HepG2 (cell line): Measurements from ENCODE around the gene PPIP5K2. TPM values are rescaled to one million over a fixed set of nuclear protein-coding genes. Genes with fewer than 3 reads are reported as not detected.
A peak's percentile ranks its signal among the peaks of the same experiment; 100 is the strongest.

Experiments used
- ATAC-seq: fragments of 200-7000 bp; cut with Tn5 transposase; 3 replicates; pipeline ENCODE4 v1.9.1; 2020; ENCODE audit warnings: mild to moderate bottlenecking, moderate library complexity
- BruUV-seq: library from RNA; stranded (reverse); fragments of 400-500 nt; replicated peaks from 2 replicates; lab custom pipeline; 2021; lab: Mats Ljungman, UMichigan
- CTCF ChIA-PET: fragments of 300-600 bp; formaldehyde crosslinking; extraction: SDS; loops from one replicate; lab custom pipeline; 2021; ENCODE audit warnings: low total read pairs, inconsistent platforms, low intra/inter-chr PET ratio; lab: Yijun Ruan, JAX
- POLR2A ChIA-PET: fragments of 350-600 bp; sonication (Branson Sonifier 250); formaldehyde crosslinking; loops from one replicate; lab custom pipeline; 2020; ENCODE audit warnings: antibody characterized with exemption, inconsistent platforms; lab: Yijun Ruan, JAX
- DNase-seq: peaks from one replicate; pipeline ENCODE4 v3.0.0-alpha.2; 2015; ENCODE audit warnings: low spot score
- FAIRE-seq: peaks from 3 replicates; lab custom pipeline; 2011; peaks lifted over from hg19 to GRCh38; lab: Jason Lieb, UNC
- H2AFZ ChIP-seq: one replicate; pipeline ENCODE4 v1.6.1; 2011; ENCODE audit warnings: low read length, inconsistent platforms
- H3K27ac ChIP-seq: fragments of 300-600 bp; 3 replicates; pipeline ENCODE4 v1.8.0; 2011; ENCODE audit warnings: mixed run types, mild to moderate bottlenecking, mixed read lengths, low read length, inconsistent platforms; ENCODE audit not compliant: insufficient read depth; ENCODE audit errors: extremely low read length
- H3K27me3 ChIP-seq, 2 experiments: fragments of 200-600 bp in 1 of 2; 2 replicates in 1 of 2; 3 replicates in 1 of 2; pipeline versions ENCODE4 v1.6.0 to v1.8.0; 2011; ENCODE audit warnings: low read length in 2 of 2, mild to moderate bottlenecking in 2 of 2, moderate library complexity in 2 of 2, inconsistent platforms in 1 of 2; ENCODE audit not compliant: insufficient read depth in 2 of 2, control insufficient read depth in 1 of 2
- H3K36me3 ChIP-seq, 2 experiments: fragments of 200-600 bp in 1 of 2; replicated peaks in 1 of 2; 2 replicates in 1 of 2; 3 replicates in 1 of 2; pipeline versions ENCODE4 v1.5.1 to v1.8.0; 2011; ENCODE audit warnings: low read length in 2 of 2, inconsistent platforms in 1 of 2; ENCODE audit not compliant: insufficient read depth in 2 of 2, control insufficient read depth in 1 of 2
- H3K4me1 ChIP-seq: 2 replicates; pipeline ENCODE4 v1.5.1; 2012; ENCODE audit warnings: low read length, inconsistent platforms; ENCODE audit not compliant: insufficient read depth
- H3K4me2 ChIP-seq: 2 replicates; pipeline ENCODE4 v1.6.0; 2011; ENCODE audit warnings: low read depth, low read length, inconsistent platforms
- H3K4me3 ChIP-seq, 3 experiments: fragments of 200-600 bp in 1 of 3; sonication (generic), shearing (Covaris generic) in 1 of 3; replicated peaks in 1 of 3; 2 replicates each; pipeline ENCODE4 v1.5.1; 2011 to 2016; ENCODE audit warnings: low read length in 3 of 3, inconsistent platforms in 2 of 3, low read depth in 2 of 3, mild to moderate bottlenecking in 2 of 3, control low read depth in 1 of 3, mixed read lengths in 1 of 3; ENCODE audit not compliant: insufficient read depth in 1 of 3
- H3K79me2 ChIP-seq: one replicate; pipeline ENCODE4 v1.6.1; 2011; ENCODE audit warnings: low read length, inconsistent platforms; ENCODE audit not compliant: insufficient read depth
- H3K9ac ChIP-seq: 2 replicates; pipeline ENCODE4 v1.6.0; 2011; ENCODE audit warnings: mild to moderate bottlenecking, low read depth, low read length, inconsistent platforms; ENCODE audit not compliant: insufficient read depth
- H3K9me3 ChIP-seq: 2 replicates; pipeline ENCODE4 v1.5.1; 2012; ENCODE audit warnings: mild to moderate bottlenecking, low read length
- H4K20me1 ChIP-seq: 2 replicates; pipeline ENCODE4 v1.6.0; 2011; ENCODE audit warnings: inconsistent platforms, mild to moderate bottlenecking, low read length, moderate library complexity; ENCODE audit not compliant: insufficient read depth
- ATAD3A ChIP-seq: sonication (generic); formaldehyde crosslinking; IDR thresholded peaks from 2 replicates; pipeline ENCODE4 v1.4.0; 2020; ENCODE audit warnings: missing genetic modification reagents
- CEBPG ChIP-seq: IDR thresholded peaks from 2 replicates; pipeline ENCODE4 v1.6.1; 2016
- HNF4G ChIP-seq, 2 experiments: sonication (generic) in 1 of 2; formaldehyde crosslinking in 1 of 2; IDR thresholded peaks; 2 replicates each; pipeline versions ENCODE4 v1.4.0 to v1.6.1; 2011 to 2020; ENCODE audit warnings: borderline replicate concordance in 2 of 2, low read depth in 2 of 2, mild to moderate bottlenecking in 2 of 2, low read length in 1 of 2, missing genetic modification reagents in 1 of 2, moderate library complexity in 1 of 2
- MYNN ChIP-seq: sonication (generic); formaldehyde crosslinking; IDR thresholded peaks from 2 replicates; pipeline ENCODE4 v1.4.0; 2020; ENCODE audit warnings: mild to moderate bottlenecking, low read depth, missing genetic modification reagents
- NR2F1 ChIP-seq, 2 experiments: fragments of 450-650 bp in 1 of 2; formaldehyde crosslinking in 1 of 2; IDR thresholded peaks; 2 replicates each; pipeline versions ENCODE4 v1.5.0 to v1.6.1; 2016 to 2020; ENCODE audit warnings: mild to moderate bottlenecking in 1 of 2, missing compliant biosample characterization in 1 of 2, missing genetic modification reagents in 1 of 2, moderate library complexity in 1 of 2
- RFX3 ChIP-seq: IDR thresholded peaks from 2 replicates; pipeline ENCODE4 v1.6.1; 2016; ENCODE audit warnings: missing biosample characterization, missing genetic modification reagents
- SOX13 ChIP-seq, 3 experiments: fragments of 450-650 bp in 1 of 3; sonication (generic) in 1 of 3; formaldehyde crosslinking in 1 of 3; IDR thresholded peaks in 2 of 3; conservative IDR thresholded peaks in 1 of 3; 2 replicates each; pipeline versions ENCODE4 v1.5.0 to v1.6.1; 2016 to 2020; ENCODE audit warnings: antibody characterized with exemption in 1 of 3, mild to moderate bottlenecking in 1 of 3, missing compliant biosample characterization in 1 of 3, missing genetic modification reagents in 1 of 3, moderate library complexity in 1 of 3
- ZNF296 ChIP-seq: sonication (generic); formaldehyde crosslinking; conservative IDR thresholded peaks from 2 replicates; pipeline ENCODE4 v1.5.0; 2020; ENCODE audit warnings: mild to moderate bottlenecking, missing genetic modification reagents
- WGBS: methylation state at CpG from one replicate; pipeline ENCODE4 v1.1.6; 2017; ENCODE audit warnings: low lambda C conversion rate; 5-methylcytosine and 5-hydroxymethylcytosine counted together
- in situ Hi-C: cut with HindIII; loops from 2 replicates; pipeline ENCODE4 v1.10.0; 2017; ENCODE audit warnings: low pct_unique_long_range_greater_than_20kb; ENCODE audit not compliant: extremely low pct_ligation_motif_present
- intact Hi-C: fragments of 100-400 bp; cut with micrococcal nuclease; formaldehyde crosslinking; loops from one replicate; pipeline ENCODE4 v1.10.0; 2022; ENCODE audit not compliant: unreplicated experiment
- polyA plus RNA-seq, 8 experiments: library from polyadenylated mRNA; depleted of rRNA in 3 of 8; stranded (reverse) in 7 of 8; unstranded in 1 of 8; fragments of >200 nt; fragmentation: Illumina TruSeq in 4 of 8; extraction: Trizol in 4 of 8; gene quantifications; 2 replicates each; pipeline versions ENCODE4 v1.2.1 to v1.2.3, GENCODE V29; 2011 to 2016; ENCODE audit warnings: low read depth in 4 of 8, missing spikeins in 1 of 8, mixed read lengths in 1 of 8; ENCODE audit not compliant: insufficient read depth in 1 of 8
- total RNA-seq, 5 experiments: library from RNA; depleted of rRNA; stranded (reverse); fragments of >200 nt; fragmentation: Illumina TruSeq; extraction: Trizol; gene quantifications; 2 replicates each; pipeline ENCODE4 v1.2.3, GENCODE V29; 2016; ENCODE audit warnings: low read depth in 1 of 5
- TF ChIP-seq, protein P1 (sequence below): sonication (generic); formaldehyde crosslinking; IDR thresholded peaks from 2 replicates; pipeline ENCODE4 v1.9.0; 2021; ENCODE audit warnings: missing genetic modification reagents, borderline replicate concordance
- TF ChIP-seq, protein P2 (sequence below): IDR thresholded peaks from 2 replicates; pipeline ENCODE4 v1.6.1; 2016; ENCODE audit warnings: low read depth, control low read depth

The PPIP5K2 gene
- total and polyA plus RNA-seq, 2 of the 13 experiments (the other 11 are each of a cell fraction or from before 2014, with no cell fraction given), result 19.7 to 45.6 TPM

DNA sequence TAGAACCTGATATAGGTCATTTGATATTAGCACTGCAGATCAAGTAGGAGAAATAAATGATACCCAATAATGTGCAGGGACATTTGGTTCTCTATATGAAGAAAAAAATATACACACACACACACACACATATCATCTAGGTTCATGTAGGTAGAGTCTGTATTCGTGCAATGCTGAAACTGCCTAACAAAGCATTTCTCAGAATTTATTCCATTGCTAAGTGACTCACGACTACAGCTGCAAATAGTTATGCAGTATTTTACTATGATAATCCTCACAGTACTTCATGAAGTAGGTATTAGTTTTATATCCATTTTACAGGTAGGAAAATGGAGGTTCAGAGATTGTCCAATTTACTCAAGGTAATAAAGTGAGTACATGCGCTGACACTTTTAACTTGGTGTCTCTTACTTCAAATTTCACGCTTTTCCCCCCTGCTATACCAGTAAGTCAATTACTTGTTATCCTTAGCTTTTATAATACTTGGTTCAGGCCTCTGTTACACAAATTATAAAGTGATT lies 2.6 kb upstream of the PPIP5K2 start:
- no peaks in the 10 kb centered on the region for H3K36me3 ChIP-seq
- H3K4me1 ChIP-seq, result peaks cover 30% of the 10 kb centered on the region
- H4K20me1 ChIP-seq, result no peaks in the 10 kb centered on the region
- in situ Hi-C loops, result no loop called here
- H3K4me3 ChIP-seq, result peak overlapping the region in 1 of 3 experiments; percentile 91; a peak in 1 of 6 replicates
- no peak for ATAC-seq
- H3K27ac ChIP-seq, result no peak overlapping the region
- ChIA-PET CTCF (no interaction called here), POLR2A (no interaction called here)
- no peak for TF ChIP-seq ATAD3A (CRISPR knock-in tag)
- no peak for TF ChIP-seq MYNN (CRISPR knock-in tag)
- TF ChIP-seq RFX3 (CRISPR knock-in tag), result no peak
- TF ChIP-seq CEBPG (CRISPR knock-in tag), result no peak
- no peak for TF ChIP-seq ZNF296
- no peaks in the 10 kb centered on the region; a peak in 1 of 5 replicates for H3K27me3 ChIP-seq
- WGBS, result 98% methylated on average over 4 of the region's 4 CpGs
- H3K4me2 ChIP-seq, result no peak overlapping the region
- DNase-seq, result no peak
- H3K9me3 ChIP-seq, result no peaks in the 10 kb centered on the region
- no peak overlapping the region for H3K9ac ChIP-seq
- H2AFZ ChIP-seq, result no peak overlapping the region
- intact Hi-C loops, result loop anchor here (10.0 kb wide), 1 partner anchor 363 kb away; the partner anchor contains the start of gene PAM
- peaks cover 52% of the 10 kb centered on the region for H3K79me2 ChIP-seq
- no TSS peak for BruUV-seq
- FAIRE-seq, result no peak

DNA sequence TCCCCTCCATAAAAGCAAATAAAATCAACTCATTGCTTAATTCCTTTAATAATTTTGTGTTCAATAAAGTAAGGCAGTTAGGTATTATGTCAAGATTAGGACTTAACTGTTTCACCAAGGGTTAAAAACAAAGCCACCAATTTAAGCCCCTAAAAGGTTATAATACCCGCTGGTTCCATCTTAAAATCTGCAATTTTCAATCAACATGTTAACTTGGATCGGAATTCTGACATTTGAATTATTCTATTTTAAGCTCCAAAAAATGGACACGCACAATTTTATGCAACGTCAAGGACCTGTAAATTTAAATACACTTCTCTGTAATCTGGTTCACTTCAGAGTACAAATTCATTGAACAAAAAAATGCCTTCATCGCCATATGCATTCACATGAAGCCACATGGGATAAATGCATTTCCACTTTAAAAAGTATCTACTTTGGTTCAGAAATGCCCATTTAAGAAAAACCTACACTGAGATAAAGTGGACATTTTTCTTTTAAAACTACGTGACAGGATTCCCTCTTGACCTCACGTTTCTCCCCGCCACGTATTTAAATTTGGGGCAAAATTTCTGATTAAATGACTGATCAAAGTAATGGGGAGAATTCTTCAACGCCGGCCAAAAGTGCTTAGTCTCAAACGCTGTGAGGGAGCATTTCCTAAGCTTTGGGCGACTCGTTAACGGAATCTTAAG lies 884 bp upstream of the PPIP5K2 start:
- ChIA-PET POLR2A (interaction anchor here (1.1 to 1.4 kb wide), 6 partner anchors 10 to 1019 kb away, joined by 4 to 15 read pairs (median 4); partner anchors contain the start of gene PAM), CTCF (no interaction called here)
- Histone ChIP-seq H3K4me2 (peak overlapping the region; percentile 69), H3K9ac (peak overlapping the region; percentile 90), H4K20me1 (no peaks in the 10 kb centered on the region), H3K4me1 (peaks cover 33% of the 10 kb centered on the region), H3K79me2 (peaks cover 60% of the 10 kb centered on the region), H3K27me3 (no peaks in the 10 kb centered on the region; a peak in 1 of 5 replicates), H3K27ac (peak overlapping the region; percentile 98), H2AFZ (peak overlapping the region; percentile 75), H3K4me3 (peak overlapping the region; percentile 76 to 94 (median 91)), H3K36me3 (no peaks in the 10 kb centered on the region), H3K9me3 (no peaks in the 10 kb centered on the region)
- peak; percentile 6 for DNase-seq
- BruUV-seq, result TSS peak; percentile 90
- FAIRE-seq, result peak; percentile 30
- no peak for ATAC-seq
- intact Hi-C loops (loop anchor here (10.0 kb wide), 1 partner anchor 364 kb away; the partner anchor contains the start of gene PAM), in situ Hi-C loops (no loop called here)
- WGBS, result 2% methylated on average over 15 of the region's 15 CpGs
- TF ChIP-seq HNF4G (IDR thresholded peaks at IDR 0.05; ENCODE audit: borderline replicate concordance, low read depth, low read length) (0 out of 2 replicates have a peak, but pooled peaks have one; percentile 4), HNF4G (CRISPR knock-in tag; IDR thresholded peaks at IDR 0.05; ENCODE audit: borderline replicate concordance, low read depth) (no peak), SOX13 (IDR thresholded peaks at IDR 0.05) (no peak), SOX13 (CRISPR knock-in tag; conservative IDR thresholded peaks at IDR 0.05 in 1 of 2, IDR thresholded peaks at IDR 0.05 in 1 of 2) (0 out of 4 replicates have a peak, but pooled peaks of 1 of the 2 experiments have one; percentile 67), NR2F1 (CRISPR knock-in tag; IDR thresholded peaks at IDR 0.05) (0 out of 4 replicates have a peak, but pooled peaks of 1 of the 2 experiments have one; percentile 24)
- TF ChIP-seq, protein P1, sequence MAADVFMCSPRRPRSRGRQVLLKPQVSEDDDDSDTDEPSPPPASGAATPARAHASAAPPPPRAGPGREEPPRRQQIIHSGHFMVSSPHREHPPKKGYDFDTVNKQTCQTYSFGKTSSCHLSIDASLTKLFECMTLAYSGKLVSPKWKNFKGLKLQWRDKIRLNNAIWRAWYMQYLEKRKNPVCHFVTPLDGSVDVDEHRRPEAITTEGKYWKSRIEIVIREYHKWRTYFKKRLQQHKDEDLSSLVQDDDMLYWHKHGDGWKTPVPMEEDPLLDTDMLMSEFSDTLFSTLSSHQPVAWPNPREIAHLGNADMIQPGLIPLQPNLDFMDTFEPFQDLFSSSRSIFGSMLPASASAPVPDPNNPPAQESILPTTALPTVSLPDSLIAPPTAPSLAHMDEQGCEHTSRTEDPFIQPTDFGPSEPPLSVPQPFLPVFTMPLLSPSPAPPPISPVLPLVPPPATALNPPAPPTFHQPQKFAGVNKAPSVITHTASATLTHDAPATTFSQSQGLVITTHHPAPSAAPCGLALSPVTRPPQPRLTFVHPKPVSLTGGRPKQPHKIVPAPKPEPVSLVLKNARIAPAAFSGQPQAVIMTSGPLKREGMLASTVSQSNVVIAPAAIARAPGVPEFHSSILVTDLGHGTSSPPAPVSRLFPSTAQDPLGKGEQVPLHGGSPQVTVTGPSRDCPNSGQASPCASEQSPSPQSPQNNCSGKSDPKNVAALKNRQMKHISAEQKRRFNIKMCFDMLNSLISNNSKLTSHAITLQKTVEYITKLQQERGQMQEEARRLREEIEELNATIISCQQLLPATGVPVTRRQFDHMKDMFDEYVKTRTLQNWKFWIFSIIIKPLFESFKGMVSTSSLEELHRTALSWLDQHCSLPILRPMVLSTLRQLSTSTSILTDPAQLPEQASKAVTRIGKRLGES (CRISPR knock-in tag), result no peak
- TF ChIP-seq, protein P2, sequence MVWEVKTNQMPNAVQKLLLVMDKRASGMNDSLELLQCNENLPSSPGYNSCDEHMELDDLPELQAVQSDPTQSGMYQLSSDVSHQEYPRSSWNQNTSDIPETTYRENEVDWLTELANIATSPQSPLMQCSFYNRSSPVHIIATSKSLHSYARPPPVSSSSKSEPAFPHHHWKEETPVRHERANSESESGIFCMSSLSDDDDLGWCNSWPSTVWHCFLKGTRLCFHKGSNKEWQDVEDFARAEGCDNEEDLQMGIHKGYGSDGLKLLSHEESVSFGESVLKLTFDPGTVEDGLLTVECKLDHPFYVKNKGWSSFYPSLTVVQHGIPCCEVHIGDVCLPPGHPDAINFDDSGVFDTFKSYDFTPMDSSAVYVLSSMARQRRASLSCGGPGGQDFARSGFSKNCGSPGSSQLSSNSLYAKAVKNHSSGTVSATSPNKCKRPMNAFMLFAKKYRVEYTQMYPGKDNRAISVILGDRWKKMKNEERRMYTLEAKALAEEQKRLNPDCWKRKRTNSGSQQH (CRISPR knock-in tag), result no peak
